Heart left ventricle (tissue), 13 donors: ENCODE measurements around the gene USF2.

Source experiments
- CTCF ChIP-seq, 12 donors: fragments of 200-600 bp; sonication (generic) in 4 of 12; IDR thresholded peaks; one replicate each; pipeline versions ENCODE4 v1.5.0 to v1.8.0; 2018 to 2022; ENCODE audit warnings: antibody characterized with exemption in 12 of 12, mild to moderate bottlenecking in 5 of 12
- POLR2A ChIP-seq, 2 donors: fragments of 450-650 bp; IDR thresholded peaks; one replicate each; pipeline ENCODE4 v1.6.1; 2017; ENCODE audit warnings: antibody characterized with exemption in 2 of 2, mild to moderate bottlenecking in 2 of 2, moderate library complexity in 2 of 2
- donor health status: ischemic (EF 13 %, LVEDD 7.1; RV severe dilation, severe dysfunction).
- donor health status: DM: no; HTN: yes; CAD: no.
- donor health status: DM: no; HTN: no; CAD: no.
- donor health status: ischemic (EF 25% LVEDD 6.9; RV normal size, moderate dysfunction).
- donor health status: ischemic (EF 25% LVEDD 5.7; RV mildly dilated, moderate dysfunction).
- donor health status: ischemic (EF 35%, LVEDD 5.7; RV mildly dilated, moderate dysfunction).
- donor health status: nonischemic (EF 11% LVEDD 7.7; RV severe dilation, severe dysfunction).
- donor health status: DM: yes; HTN: yes; CAD: no.
- donor health status: PGD.
- donor health status: ischemic (EF 29% LVEDD 5.4; RV normal size, mild dysfunction).
- donor health status: nonischemic (EF 23%, LVEDD 6.1; RV moderate dilation, normal function).

DNA sequence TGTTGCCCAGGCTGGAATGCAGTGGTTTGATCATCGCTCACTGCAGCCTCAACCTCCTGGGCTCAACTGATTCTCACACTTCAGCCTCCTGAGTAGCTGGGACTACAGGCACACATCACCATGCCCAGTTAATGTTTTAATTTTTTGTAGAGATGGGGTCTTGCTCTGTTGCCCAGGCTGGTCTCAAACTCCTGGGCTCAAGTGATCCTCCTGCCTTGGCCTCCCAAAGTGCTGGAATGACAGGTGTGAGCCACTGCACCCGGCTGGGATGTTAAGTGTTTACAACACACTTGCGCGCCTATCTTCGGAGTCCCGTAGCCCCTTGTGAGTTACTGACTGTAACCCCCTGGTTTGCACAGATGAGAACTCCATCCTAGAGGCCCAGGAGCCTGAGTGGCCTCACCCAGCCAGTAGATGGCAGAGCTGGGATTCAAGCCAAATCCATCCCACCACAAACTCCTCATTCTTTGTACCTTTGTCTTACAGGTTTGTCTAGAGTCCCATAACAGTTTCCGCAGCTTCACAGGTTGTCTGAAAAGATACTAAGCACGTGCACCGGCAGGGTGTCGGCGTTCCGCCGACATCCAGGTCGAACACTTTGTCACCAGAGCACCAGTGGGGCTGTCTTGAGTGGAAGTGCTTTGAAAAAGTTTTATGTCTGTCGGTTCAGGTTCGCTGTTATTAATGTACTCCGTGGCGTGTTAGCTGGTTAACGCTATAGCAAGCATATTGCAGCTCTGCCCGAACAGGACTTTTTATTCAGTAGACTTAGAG lies 37.9 kb downstream of the USF2 start:
- TF ChIP-seq CTCF (IDR thresholded peaks at IDR 0.05) (no peak), POLR2A (IDR thresholded peaks at IDR 0.05) (no peak)
